ENCODE results near the gene EZH2.

DNA sequence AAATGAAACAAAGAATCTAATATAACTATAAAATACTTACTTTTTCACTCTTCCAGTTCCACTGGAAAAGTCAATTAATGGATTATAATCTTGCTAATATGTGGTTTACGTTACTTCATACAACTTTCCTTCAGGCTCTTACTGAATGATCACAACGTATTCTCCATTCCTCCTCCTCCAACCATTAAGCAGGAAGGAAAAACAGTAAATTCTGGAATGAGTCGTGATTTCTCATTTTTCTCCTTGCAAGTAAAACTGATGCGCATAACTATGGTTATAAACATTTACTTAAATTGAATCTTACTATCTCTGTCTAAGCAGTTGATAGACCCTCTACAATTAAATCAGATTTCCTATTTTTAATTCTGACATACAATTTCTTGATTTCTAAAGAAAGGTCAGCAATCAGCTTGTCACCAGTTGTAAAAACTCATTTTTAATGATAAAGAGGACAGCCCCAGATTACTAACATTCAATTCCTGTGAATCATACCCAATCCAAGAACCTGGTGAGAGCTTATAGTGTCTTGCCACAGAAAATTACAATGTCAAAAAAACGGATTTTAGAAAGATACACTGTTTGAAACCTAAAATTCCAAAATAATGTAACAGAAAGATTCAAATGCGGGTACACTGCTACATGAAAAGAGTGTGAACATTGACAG, 64.3 kb downstream of the EZH2 start:
- TF ChIP-seq, protein P1, sequence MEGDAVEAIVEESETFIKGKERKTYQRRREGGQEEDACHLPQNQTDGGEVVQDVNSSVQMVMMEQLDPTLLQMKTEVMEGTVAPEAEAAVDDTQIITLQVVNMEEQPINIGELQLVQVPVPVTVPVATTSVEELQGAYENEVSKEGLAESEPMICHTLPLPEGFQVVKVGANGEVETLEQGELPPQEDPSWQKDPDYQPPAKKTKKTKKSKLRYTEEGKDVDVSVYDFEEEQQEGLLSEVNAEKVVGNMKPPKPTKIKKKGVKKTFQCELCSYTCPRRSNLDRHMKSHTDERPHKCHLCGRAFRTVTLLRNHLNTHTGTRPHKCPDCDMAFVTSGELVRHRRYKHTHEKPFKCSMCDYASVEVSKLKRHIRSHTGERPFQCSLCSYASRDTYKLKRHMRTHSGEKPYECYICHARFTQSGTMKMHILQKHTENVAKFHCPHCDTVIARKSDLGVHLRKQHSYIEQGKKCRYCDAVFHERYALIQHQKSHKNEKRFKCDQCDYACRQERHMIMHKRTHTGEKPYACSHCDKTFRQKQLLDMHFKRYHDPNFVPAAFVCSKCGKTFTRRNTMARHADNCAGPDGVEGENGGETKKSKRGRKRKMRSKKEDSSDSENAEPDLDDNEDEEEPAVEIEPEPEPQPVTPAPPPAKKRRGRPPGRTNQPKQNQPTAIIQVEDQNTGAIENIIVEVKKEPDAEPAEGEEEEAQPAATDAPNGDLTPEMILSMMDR (IDR thresholded peaks at IDR 0.05; ENCODE audit: extremely low read depth in 1 of 2, insufficient read depth in 1 of 2, low read depth in 1 of 2, low read length in 2 of 2), result no peak
- TF ChIP-seq MYC (IDR thresholded peaks at IDR 0.05; ENCODE audit: low read depth, low read length) (no peak), EZH2 (IDR thresholded peaks at IDR 0.05; ENCODE audit: borderline replicate concordance, low read depth, low read length, severe bottlenecking) (no peak)
